HepG2 (cell line): ENCODE measurements around the gene SHANK3. TPM values are rescaled to one million over a fixed set of nuclear protein-coding genes. Genes with fewer than 3 reads are reported as not detected.

ENCODE experiments used
- ATAC-seq: fragments of 200-7000 bp; cut with Tn5 transposase; 3 replicates; pipeline ENCODE4 v1.9.1; 2020; ENCODE audit warnings: mild to moderate bottlenecking, moderate library complexity
- BruUV-seq: library from RNA; stranded (reverse); fragments of 400-500 nt; replicated peaks from 2 replicates; lab custom pipeline; 2021; lab: Mats Ljungman, UMichigan
- CTCF ChIA-PET: fragments of 300-600 bp; formaldehyde crosslinking; extraction: SDS; loops from one replicate; lab custom pipeline; 2021; ENCODE audit warnings: low total read pairs, inconsistent platforms, low intra/inter-chr PET ratio; lab: Yijun Ruan, JAX
- POLR2A ChIA-PET: fragments of 350-600 bp; sonication (Branson Sonifier 250); formaldehyde crosslinking; loops from one replicate; lab custom pipeline; 2020; ENCODE audit warnings: antibody characterized with exemption, inconsistent platforms; lab: Yijun Ruan, JAX
- DNase-seq: peaks from one replicate; pipeline ENCODE4 v3.0.0-alpha.2; 2015; ENCODE audit warnings: low spot score
- FAIRE-seq: peaks from 3 replicates; lab custom pipeline; 2011; peaks lifted over from hg19 to GRCh38; lab: Jason Lieb, UNC
- H2AFZ ChIP-seq: one replicate; pipeline ENCODE4 v1.6.1; 2011; ENCODE audit warnings: low read length, inconsistent platforms
- H3K27ac ChIP-seq: fragments of 300-600 bp; 3 replicates; pipeline ENCODE4 v1.8.0; 2011; ENCODE audit warnings: mixed run types, mild to moderate bottlenecking, mixed read lengths, low read length, inconsistent platforms; ENCODE audit not compliant: insufficient read depth; ENCODE audit errors: extremely low read length
- H3K27me3 ChIP-seq, 2 experiments: fragments of 200-600 bp in 1 of 2; 2 replicates in 1 of 2; 3 replicates in 1 of 2; pipeline versions ENCODE4 v1.6.0 to v1.8.0; 2011; ENCODE audit warnings: low read length in 2 of 2, mild to moderate bottlenecking in 2 of 2, moderate library complexity in 2 of 2, inconsistent platforms in 1 of 2; ENCODE audit not compliant: insufficient read depth in 2 of 2, control insufficient read depth in 1 of 2
- H3K36me3 ChIP-seq, 2 experiments: fragments of 200-600 bp in 1 of 2; replicated peaks in 1 of 2; 2 replicates in 1 of 2; 3 replicates in 1 of 2; pipeline versions ENCODE4 v1.5.1 to v1.8.0; 2011; ENCODE audit warnings: low read length in 2 of 2, inconsistent platforms in 1 of 2; ENCODE audit not compliant: insufficient read depth in 2 of 2, control insufficient read depth in 1 of 2
- H3K4me1 ChIP-seq: 2 replicates; pipeline ENCODE4 v1.5.1; 2012; ENCODE audit warnings: low read length, inconsistent platforms; ENCODE audit not compliant: insufficient read depth
- H3K4me2 ChIP-seq: 2 replicates; pipeline ENCODE4 v1.6.0; 2011; ENCODE audit warnings: low read depth, low read length, inconsistent platforms
- H3K4me3 ChIP-seq, 3 experiments: fragments of 200-600 bp in 1 of 3; sonication (generic), shearing (Covaris generic) in 1 of 3; replicated peaks in 1 of 3; 2 replicates each; pipeline ENCODE4 v1.5.1; 2011 to 2016; ENCODE audit warnings: low read length in 3 of 3, inconsistent platforms in 2 of 3, low read depth in 2 of 3, mild to moderate bottlenecking in 2 of 3, control low read depth in 1 of 3, mixed read lengths in 1 of 3; ENCODE audit not compliant: insufficient read depth in 1 of 3
- H3K79me2 ChIP-seq: one replicate; pipeline ENCODE4 v1.6.1; 2011; ENCODE audit warnings: low read length, inconsistent platforms; ENCODE audit not compliant: insufficient read depth
- H3K9ac ChIP-seq: 2 replicates; pipeline ENCODE4 v1.6.0; 2011; ENCODE audit warnings: mild to moderate bottlenecking, low read depth, low read length, inconsistent platforms; ENCODE audit not compliant: insufficient read depth
- H3K9me3 ChIP-seq: 2 replicates; pipeline ENCODE4 v1.5.1; 2012; ENCODE audit warnings: mild to moderate bottlenecking, low read length
- H4K20me1 ChIP-seq: 2 replicates; pipeline ENCODE4 v1.6.0; 2011; ENCODE audit warnings: inconsistent platforms, mild to moderate bottlenecking, low read length, moderate library complexity; ENCODE audit not compliant: insufficient read depth
- HINFP ChIP-seq: sonication (generic); formaldehyde crosslinking; IDR thresholded peaks from 2 replicates; pipeline ENCODE4 v1.4.0; 2020; ENCODE audit warnings: low read depth, mild to moderate bottlenecking, missing genetic modification reagents
- HMGXB4 ChIP-seq, 2 experiments: sonication (generic) in 1 of 2; formaldehyde crosslinking in 1 of 2; IDR thresholded peaks; 2 replicates each; pipeline versions ENCODE4 v1.4.0 to v1.6.1; 2018 to 2020; ENCODE audit warnings: missing genetic modification reagents in 2 of 2, borderline replicate concordance in 1 of 2, low read depth in 1 of 2, mild to moderate bottlenecking in 1 of 2, missing biosample characterization in 1 of 2
- HOXA3 ChIP-seq: sonication (generic); formaldehyde crosslinking; IDR thresholded peaks from 2 replicates; pipeline ENCODE4 v1.5.0; 2020; ENCODE audit warnings: missing genetic modification reagents
- PAX8 ChIP-seq: sonication (generic); formaldehyde crosslinking; IDR thresholded peaks from 2 replicates; pipeline ENCODE4 v1.8.0; 2022; ENCODE audit warnings: mild to moderate bottlenecking, missing genetic modification reagents, borderline replicate concordance
- SCMH1 ChIP-seq: sonication (generic); formaldehyde crosslinking; IDR thresholded peaks from 2 replicates; pipeline ENCODE4 v1.9.0; 2021; ENCODE audit warnings: missing genetic modification reagents, mild to moderate bottlenecking, borderline replicate concordance
- STAG1 ChIP-seq: sonication (generic); formaldehyde crosslinking; IDR thresholded peaks from 2 replicates; pipeline ENCODE4 v1.4.0; 2020; ENCODE audit warnings: missing genetic modification reagents
- SYNCRIP ChIP-seq: fragments of 200-400 bp; formaldehyde crosslinking; IDR thresholded peaks from 2 replicates; pipeline ENCODE4 v1.6.1; 2018; ENCODE audit warnings: mild to moderate bottlenecking, low read depth, low read length; ENCODE audit not compliant: insufficient read depth
- U2AF2 ChIP-seq: fragments of 200-400 bp; formaldehyde crosslinking; IDR thresholded peaks from 2 replicates; pipeline ENCODE4 v1.6.1; 2017; ENCODE audit warnings: low read depth, mild to moderate bottlenecking, low read length
- WGBS: methylation state at CpG from one replicate; pipeline ENCODE4 v1.1.6; 2017; ENCODE audit warnings: low lambda C conversion rate; 5-methylcytosine and 5-hydroxymethylcytosine counted together
- in situ Hi-C: cut with HindIII; loops from 2 replicates; pipeline ENCODE4 v1.10.0; 2017; ENCODE audit warnings: low pct_unique_long_range_greater_than_20kb; ENCODE audit not compliant: extremely low pct_ligation_motif_present
- intact Hi-C: fragments of 100-400 bp; cut with micrococcal nuclease; formaldehyde crosslinking; loops from one replicate; pipeline ENCODE4 v1.10.0; 2022; ENCODE audit not compliant: unreplicated experiment
- polyA plus RNA-seq, 8 experiments: library from polyadenylated mRNA; depleted of rRNA in 3 of 8; stranded (reverse) in 7 of 8; unstranded in 1 of 8; fragments of >200 nt; fragmentation: Illumina TruSeq in 4 of 8; extraction: Trizol in 4 of 8; gene quantifications; 2 replicates each; pipeline versions ENCODE4 v1.2.1 to v1.2.3, GENCODE V29; 2011 to 2016; ENCODE audit warnings: low read depth in 4 of 8, missing spikeins in 1 of 8, mixed read lengths in 1 of 8; ENCODE audit not compliant: insufficient read depth in 1 of 8
- total RNA-seq, 5 experiments: library from RNA; depleted of rRNA; stranded (reverse); fragments of >200 nt; fragmentation: Illumina TruSeq; extraction: Trizol; gene quantifications; 2 replicates each; pipeline ENCODE4 v1.2.3, GENCODE V29; 2016; ENCODE audit warnings: low read depth in 1 of 5

Gene SHANK3
- total and polyA plus RNA-seq, 2 of the 13 experiments (the other 11 are each of a cell fraction or from before 2014, with no cell fraction given), result 2.9 to 4.6 TPM

- CTCF ChIA-PET, result no interaction called here
- Histone ChIP-seq H2AFZ (no peak overlapping the region), H3K9ac (no peak overlapping the region), H3K4me3 (no peak overlapping the region), H4K20me1 (no peaks in the 10 kb centered on the region), H3K27me3 (no peaks in the 10 kb centered on the region; a peak in 1 of 5 replicates), H3K4me1 (peaks cover 67% of the 10 kb centered on the region), H3K27ac (no peak overlapping the region), H3K79me2 (peaks cover 4% of the 10 kb centered on the region), H3K4me2 (no peak overlapping the region), H3K36me3 (no peaks in the 10 kb centered on the region), H3K9me3 (no peaks in the 10 kb centered on the region)
- BruUV-seq, result no TSS peak
- in situ Hi-C loops, result loop anchor here (5.0 kb wide), 1 partner anchor 72 kb away; no protein-coding TSS in a partner anchor
- ATAC-seq (no peak), FAIRE-seq (no peak), DNase-seq (no peak)
- intact Hi-C loops, result no loop called here
- POLR2A ChIA-PET, result interaction anchor here (4.2 kb wide), 1 partner anchor 16 kb away, joined by 56 read pairs; no protein-coding TSS in a partner anchor
- TF ChIP-seq U2AF2, result no peak
- no peak for TF ChIP-seq SCMH1 (CRISPR knock-in tag)
- TF ChIP-seq PAX8 (CRISPR knock-in tag), result no peak
- 0 out of 2 replicates have a peak, but pooled peaks have one; percentile 61 for TF ChIP-seq HINFP
- 69% methylated on average over 12 of the region's 14 CpGs for WGBS
Measured at GRCh38 chr22:50625131-50625567, 47.5 kb upstream of the SHANK3 start.

DNA sequence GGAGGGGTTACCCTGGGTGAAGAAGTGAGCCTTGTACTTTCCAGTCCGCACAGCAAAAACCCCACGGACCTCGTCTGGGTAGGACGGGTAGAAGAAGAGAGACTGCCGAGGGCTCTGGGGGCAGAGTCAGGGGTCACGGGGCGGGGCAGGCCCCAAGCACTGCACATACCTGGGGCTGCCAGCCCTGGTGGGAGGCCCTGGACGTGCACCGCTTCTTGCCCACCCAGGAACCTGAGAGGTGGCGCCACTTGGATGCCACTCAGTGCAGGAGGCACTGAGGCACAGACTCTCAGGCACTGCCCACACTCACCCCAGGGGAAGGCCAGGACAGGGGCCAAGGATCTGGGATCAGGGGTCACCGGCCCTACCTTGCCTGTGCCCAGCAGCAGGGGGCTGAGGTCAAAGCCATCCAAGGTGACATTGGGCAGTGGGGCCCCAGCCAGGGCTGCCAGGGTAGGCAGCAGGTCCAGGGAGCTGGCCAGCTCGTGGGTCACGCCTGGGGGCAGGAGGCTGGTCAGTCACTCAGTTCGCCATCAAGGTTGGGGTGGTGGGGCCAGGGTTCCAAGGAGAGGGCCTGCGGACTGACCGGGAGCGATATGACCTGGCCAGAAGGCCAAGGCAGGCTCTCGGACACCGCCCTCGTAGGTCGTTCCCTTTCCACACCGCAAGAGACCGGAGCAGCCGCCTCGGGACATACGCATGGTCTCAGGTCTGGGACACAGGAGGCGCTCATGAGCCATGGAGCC, 46.9 kb upstream of the SHANK3 start:
- H3K27me3 ChIP-seq, result no peaks in the 10 kb centered on the region; a peak in 1 of 5 replicates
- no peak overlapping the region for H3K4me3 ChIP-seq
- DNase-seq (no peak), FAIRE-seq (no peak), ATAC-seq (no peak)
- peaks cover 4% of the 10 kb centered on the region for H3K79me2 ChIP-seq
- H2AFZ ChIP-seq, result no peak overlapping the region
- intact Hi-C loops, result no loop called here
- 88% methylated on average over 14 of the region's 27 CpGs for WGBS
- BruUV-seq, result TSS peak; percentile 33
- in situ Hi-C loops, result loop anchor here (5.0 kb wide), 1 partner anchor 72 kb away; no protein-coding TSS in a partner anchor
- no peaks in the 10 kb centered on the region for H4K20me1 ChIP-seq
- POLR2A ChIA-PET, result interaction anchor here (1.4 to 4.2 kb wide), 2 partner anchors 15 to 74 kb away, joined by 5 to 56 read pairs; no protein-coding TSS in a partner anchor
- no peaks in the 10 kb centered on the region for H3K36me3 ChIP-seq
- no peak overlapping the region for H3K9ac ChIP-seq
- no peak overlapping the region for H3K4me2 ChIP-seq
- CTCF ChIA-PET, result interaction anchor here (1.1 kb wide), 1 partner anchor 66 kb away, joined by 5 read pairs; no protein-coding TSS in a partner anchor
- H3K9me3 ChIP-seq, result no peaks in the 10 kb centered on the region
- H3K4me1 ChIP-seq, result peaks cover 62% of the 10 kb centered on the region
- H3K27ac ChIP-seq, result no peak overlapping the region
- TF ChIP-seq STAG1 (peak; percentile 64), HOXA3 (CRISPR knock-in tag) (0 out of 2 replicates have a peak, but pooled peaks have one; percentile 13), HMGXB4 (CRISPR knock-in tag; IDR thresholded peaks at IDR 0.05; ENCODE audit: borderline replicate concordance in 1 of 2, low read depth in 1 of 2) (0 out of 4 replicates have a peak, but pooled peaks of 1 of the 2 experiments have one; percentile 24), SYNCRIP (no peak)
